HepG2 (cell line): ENCODE results near the gene NABP2. TPM values are rescaled to one million over a fixed set of nuclear protein-coding genes. Genes with fewer than 3 reads are reported as not detected.

Source experiments
- ATAC-seq: fragments of 200-7000 bp; cut with Tn5 transposase; 3 replicates; pipeline ENCODE4 v1.9.1; 2020; ENCODE audit warnings: mild to moderate bottlenecking, moderate library complexity
- BruUV-seq: library from RNA; stranded (reverse); fragments of 400-500 nt; replicated peaks from 2 replicates; lab custom pipeline; 2021; lab: Mats Ljungman, UMichigan
- CTCF ChIA-PET: fragments of 300-600 bp; formaldehyde crosslinking; extraction: SDS; loops from one replicate; lab custom pipeline; 2021; ENCODE audit warnings: low total read pairs, inconsistent platforms, low intra/inter-chr PET ratio; lab: Yijun Ruan, JAX
- POLR2A ChIA-PET: fragments of 350-600 bp; sonication (Branson Sonifier 250); formaldehyde crosslinking; loops from one replicate; lab custom pipeline; 2020; ENCODE audit warnings: antibody characterized with exemption, inconsistent platforms; lab: Yijun Ruan, JAX
- DNase-seq: peaks from one replicate; pipeline ENCODE4 v3.0.0-alpha.2; 2015; ENCODE audit warnings: low spot score
- FAIRE-seq: peaks from 3 replicates; lab custom pipeline; 2011; peaks lifted over from hg19 to GRCh38; lab: Jason Lieb, UNC
- H2AFZ ChIP-seq: one replicate; pipeline ENCODE4 v1.6.1; 2011; ENCODE audit warnings: low read length, inconsistent platforms
- H3K27ac ChIP-seq: fragments of 300-600 bp; 3 replicates; pipeline ENCODE4 v1.8.0; 2011; ENCODE audit warnings: mixed run types, mild to moderate bottlenecking, mixed read lengths, low read length, inconsistent platforms; ENCODE audit not compliant: insufficient read depth; ENCODE audit errors: extremely low read length
- H3K27me3 ChIP-seq, 2 experiments: fragments of 200-600 bp in 1 of 2; 2 replicates in 1 of 2; 3 replicates in 1 of 2; pipeline versions ENCODE4 v1.6.0 to v1.8.0; 2011; ENCODE audit warnings: low read length in 2 of 2, mild to moderate bottlenecking in 2 of 2, moderate library complexity in 2 of 2, inconsistent platforms in 1 of 2; ENCODE audit not compliant: insufficient read depth in 2 of 2, control insufficient read depth in 1 of 2
- H3K36me3 ChIP-seq, 2 experiments: fragments of 200-600 bp in 1 of 2; replicated peaks in 1 of 2; 2 replicates in 1 of 2; 3 replicates in 1 of 2; pipeline versions ENCODE4 v1.5.1 to v1.8.0; 2011; ENCODE audit warnings: low read length in 2 of 2, inconsistent platforms in 1 of 2; ENCODE audit not compliant: insufficient read depth in 2 of 2, control insufficient read depth in 1 of 2
- H3K4me1 ChIP-seq: 2 replicates; pipeline ENCODE4 v1.5.1; 2012; ENCODE audit warnings: low read length, inconsistent platforms; ENCODE audit not compliant: insufficient read depth
- H3K4me2 ChIP-seq: 2 replicates; pipeline ENCODE4 v1.6.0; 2011; ENCODE audit warnings: low read depth, low read length, inconsistent platforms
- H3K4me3 ChIP-seq, 3 experiments: fragments of 200-600 bp in 1 of 3; sonication (generic), shearing (Covaris generic) in 1 of 3; replicated peaks in 1 of 3; 2 replicates each; pipeline ENCODE4 v1.5.1; 2011 to 2016; ENCODE audit warnings: low read length in 3 of 3, inconsistent platforms in 2 of 3, low read depth in 2 of 3, mild to moderate bottlenecking in 2 of 3, control low read depth in 1 of 3, mixed read lengths in 1 of 3; ENCODE audit not compliant: insufficient read depth in 1 of 3
- H3K79me2 ChIP-seq: one replicate; pipeline ENCODE4 v1.6.1; 2011; ENCODE audit warnings: low read length, inconsistent platforms; ENCODE audit not compliant: insufficient read depth
- H3K9ac ChIP-seq: 2 replicates; pipeline ENCODE4 v1.6.0; 2011; ENCODE audit warnings: mild to moderate bottlenecking, low read depth, low read length, inconsistent platforms; ENCODE audit not compliant: insufficient read depth
- H3K9me3 ChIP-seq: 2 replicates; pipeline ENCODE4 v1.5.1; 2012; ENCODE audit warnings: mild to moderate bottlenecking, low read length
- H4K20me1 ChIP-seq: 2 replicates; pipeline ENCODE4 v1.6.0; 2011; ENCODE audit warnings: inconsistent platforms, mild to moderate bottlenecking, low read length, moderate library complexity; ENCODE audit not compliant: insufficient read depth
- E2F1 ChIP-seq: sonication (generic); formaldehyde crosslinking; IDR thresholded peaks from 2 replicates; pipeline ENCODE4 v1.5.0; 2020; ENCODE audit warnings: missing genetic modification reagents
- HNRNPH1 ChIP-seq: fragments of 200-400 bp; formaldehyde crosslinking; optimal IDR thresholded peaks from 2 replicates; pipeline ENCODE3; 2017; ENCODE audit warnings: mild to moderate bottlenecking, low read depth, low read length
- KDM6A ChIP-seq: IDR thresholded peaks from 2 replicates; pipeline ENCODE4 v1.6.1; 2016; ENCODE audit warnings: low read depth
- MAFG ChIP-seq: sonication (generic); formaldehyde crosslinking; IDR thresholded peaks from 2 replicates; pipeline ENCODE4 v1.5.1; 2020; ENCODE audit warnings: mild to moderate bottlenecking, missing genetic modification reagents
- MEIS2 ChIP-seq: sonication (generic); formaldehyde crosslinking; IDR thresholded peaks from 2 replicates; pipeline ENCODE4 v1.9.0; 2021; ENCODE audit warnings: mild to moderate bottlenecking, missing genetic modification reagents
- SOX5 ChIP-seq: IDR thresholded peaks from 2 replicates; pipeline ENCODE4 v1.6.1; 2016; ENCODE audit warnings: borderline replicate concordance
- SRSF1 ChIP-seq: fragments of 200-400 bp; formaldehyde crosslinking; optimal IDR thresholded peaks from 2 replicates; pipeline ENCODE3; 2017; ENCODE audit warnings: mild to moderate bottlenecking, low read depth, low read length, moderate library complexity
- TBP ChIP-seq: sonication (generic); formaldehyde crosslinking; IDR thresholded peaks from 2 replicates; pipeline ENCODE4 v1.5.0; 2020; ENCODE audit warnings: missing genetic modification reagents
- TBX3 ChIP-seq: fragments of 450-650 bp; IDR thresholded peaks from 2 replicates; pipeline ENCODE4 v1.6.1; 2017; ENCODE audit warnings: antibody characterized with exemption, mild to moderate bottlenecking, inconsistent platforms, borderline replicate concordance
- THYN1 ChIP-seq: sonication (generic); formaldehyde crosslinking; IDR thresholded peaks from 2 replicates; pipeline ENCODE4 v1.8.1; 2023; ENCODE audit warnings: low read depth, mild to moderate bottlenecking, moderate library complexity, missing genetic modification reagents, borderline replicate concordance
- YEATS4 ChIP-seq: sonication (generic); formaldehyde crosslinking; IDR thresholded peaks from 2 replicates; pipeline ENCODE4 v1.4.0; 2020; ENCODE audit warnings: missing genetic modification reagents, borderline replicate concordance
- ZBTB42 ChIP-seq: sonication (generic); formaldehyde crosslinking; IDR thresholded peaks from 2 replicates; pipeline ENCODE4 v1.5.0; 2020; ENCODE audit warnings: mild to moderate bottlenecking, missing genetic modification reagents
- ZC3H13 ChIP-seq: sonication (generic); formaldehyde crosslinking; IDR thresholded peaks from 2 replicates; pipeline ENCODE4 v1.8.1; 2023; ENCODE audit warnings: mild to moderate bottlenecking, missing genetic modification reagents, moderate library complexity
- ZFP82 ChIP-seq: sonication (generic); formaldehyde crosslinking; IDR thresholded peaks from 2 replicates; pipeline ENCODE4 v1.5.1; 2020; ENCODE audit warnings: mild to moderate bottlenecking, missing genetic modification reagents, borderline replicate concordance
- ZNF230 ChIP-seq: sonication (generic); formaldehyde crosslinking; IDR thresholded peaks from 2 replicates; pipeline ENCODE4 v1.4.0; 2020; ENCODE audit warnings: mild to moderate bottlenecking, missing genetic modification reagents
- ZNF446 ChIP-seq: sonication (generic); formaldehyde crosslinking; IDR thresholded peaks from 2 replicates; pipeline ENCODE4 v1.5.0; 2020; ENCODE audit warnings: mild to moderate bottlenecking, missing genetic modification reagents
- ZNF720 ChIP-seq: sonication (generic); formaldehyde crosslinking; IDR thresholded peaks from 2 replicates; pipeline ENCODE4 v1.4.0; 2020; ENCODE audit warnings: missing genetic modification reagents
- WGBS: methylation state at CpG from one replicate; pipeline ENCODE4 v1.1.6; 2017; ENCODE audit warnings: low lambda C conversion rate; 5-methylcytosine and 5-hydroxymethylcytosine counted together
- in situ Hi-C: cut with HindIII; loops from 2 replicates; pipeline ENCODE4 v1.10.0; 2017; ENCODE audit warnings: low pct_unique_long_range_greater_than_20kb; ENCODE audit not compliant: extremely low pct_ligation_motif_present
- intact Hi-C: fragments of 100-400 bp; cut with micrococcal nuclease; formaldehyde crosslinking; loops from one replicate; pipeline ENCODE4 v1.10.0; 2022; ENCODE audit not compliant: unreplicated experiment
- polyA plus RNA-seq, 8 experiments: library from polyadenylated mRNA; depleted of rRNA in 3 of 8; stranded (reverse) in 7 of 8; unstranded in 1 of 8; fragments of >200 nt; fragmentation: Illumina TruSeq in 4 of 8; extraction: Trizol in 4 of 8; gene quantifications; 2 replicates each; pipeline versions ENCODE4 v1.2.1 to v1.2.3, GENCODE V29; 2011 to 2016; ENCODE audit warnings: low read depth in 4 of 8, missing spikeins in 1 of 8, mixed read lengths in 1 of 8; ENCODE audit not compliant: insufficient read depth in 1 of 8
- total RNA-seq, 5 experiments: library from RNA; depleted of rRNA; stranded (reverse); fragments of >200 nt; fragmentation: Illumina TruSeq; extraction: Trizol; gene quantifications; 2 replicates each; pipeline ENCODE4 v1.2.3, GENCODE V29; 2016; ENCODE audit warnings: low read depth in 1 of 5
- TF ChIP-seq, protein P1 (sequence below): sonication (generic); formaldehyde crosslinking; IDR thresholded peaks from 2 replicates; pipeline ENCODE4 v1.5.1; 2020; ENCODE audit warnings: missing genetic modification reagents, mild to moderate bottlenecking, borderline replicate concordance
- TF ChIP-seq, protein P2 (sequence below): sonication (generic); formaldehyde crosslinking; IDR thresholded peaks from 2 replicates; pipeline ENCODE4 v1.4.0; 2020; ENCODE audit warnings: missing genetic modification reagents, borderline replicate concordance

Gene NABP2
- total and polyA plus RNA-seq, 2 of the 13 experiments (the other 11 are each of a cell fraction or from before 2014, with no cell fraction given), result 33.2 to 35.5 TPM

DNA sequence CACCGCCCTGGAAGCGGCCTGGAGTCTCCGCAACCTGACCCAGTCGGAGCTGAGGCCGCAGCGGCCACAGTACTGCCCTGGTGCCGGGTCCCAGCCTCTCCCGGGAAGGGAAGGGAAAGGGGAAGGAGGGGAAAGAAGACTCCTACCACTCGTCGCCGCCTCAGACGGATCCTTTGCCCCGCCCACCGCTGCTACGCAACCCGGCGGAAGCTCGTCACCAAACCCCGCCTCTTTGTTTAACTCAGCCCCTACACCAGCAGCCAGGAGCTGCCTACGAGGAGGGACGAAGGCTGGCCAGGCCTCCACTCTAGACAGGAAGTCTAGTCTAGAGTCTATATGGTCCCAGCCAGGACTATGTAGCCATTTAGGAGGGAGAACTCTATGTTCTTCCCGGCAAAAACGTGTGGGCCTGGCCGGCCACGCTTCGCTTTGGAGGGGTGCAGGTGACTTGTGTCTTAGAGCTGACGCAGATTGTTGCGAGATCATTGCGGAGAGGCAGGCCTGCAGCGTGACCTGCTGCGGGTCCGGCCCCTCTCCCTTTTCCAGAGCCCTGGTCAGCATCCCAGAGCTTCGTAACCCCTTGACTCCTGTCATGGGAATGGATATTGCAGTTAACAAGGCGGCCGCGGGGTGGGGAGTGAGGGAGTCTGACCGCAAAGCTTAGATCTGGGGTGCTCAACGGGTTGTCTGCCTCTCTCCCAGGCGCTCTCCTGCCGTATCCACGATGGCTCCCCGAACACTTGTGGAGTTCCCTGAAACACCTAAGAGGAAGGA is 2.2 kb upstream of the NABP2 start, which contains the start of gene RNF41:
Gene RNF41, minus strand, starts transcription at position 166 of the 774 bp plus-strand sequence. CDS start 7,875 bp downstream, outside the sequence.
- peak; percentile 89 for ATAC-seq
- FAIRE-seq, result peak; percentile 94
- no peaks in the 10 kb centered on the region for H3K9me3 ChIP-seq
- WGBS, result 1% methylated on average over 32 of the region's 42 CpGs
- H3K27ac ChIP-seq, result peak within 1 kb of the TSS; percentile 89
- H3K27me3 ChIP-seq, result no peaks in the 10 kb centered on the region; a peak in 1 of 5 replicates
- H3K4me2 ChIP-seq, result peak within 1 kb of the TSS; percentile 95
- H3K9ac ChIP-seq, result peak within 1 kb of the TSS; percentile 90
- H3K4me1 ChIP-seq, result peaks cover 37% of the 10 kb centered on the region
- H3K36me3 ChIP-seq, result no peaks in the 10 kb centered on the region; a peak in 2 of 5 replicates
- in situ Hi-C loops (loop anchor here (5.0 kb wide), 1 partner anchor 35 kb away; the partner anchor contains the start of gene ANKRD52), intact Hi-C loops (loop anchor here (2.0 to 5.0 kb wide), 3 partner anchors 15 to 103 kb away; partner anchors contain the start of genes ANKRD52 and ZC3H10)
- TSS peak; percentile 86 for BruUV-seq
- CTCF ChIA-PET, result interaction anchor here (0.7 to 1.1 kb wide), 3 partner anchors 10 to 95 kb away, joined by 3 read pairs; no protein-coding TSS in a partner anchor
- H3K4me3 ChIP-seq, result peak within 1 kb of the TSS; percentile 91 to 94 (median 91)
- POLR2A ChIA-PET, result interaction anchor here (0.5 to 3.8 kb wide), 43 partner anchors 10 to 1233 kb away, joined by 3 to 96 read pairs (median 5); partner anchors contain the start of genes ANKRD52, CNPY2, COQ10A and CS
- peaks cover 12% of the 10 kb centered on the region for H3K79me2 ChIP-seq
- H4K20me1 ChIP-seq, result no peaks in the 10 kb centered on the region
- no peak within 1 kb of the TSS for H2AFZ ChIP-seq
- peak; percentile 91 for DNase-seq
- TF ChIP-seq TBX3 (no peak), TBP (no peak), SOX5 (CRISPR knock-in tag) (peak; percentile 56; the same call in 1 of the 2 replicates), ZNF446 (CRISPR knock-in tag) (0 out of 2 replicates have a peak, but pooled peaks have one; percentile 33), YEATS4 (CRISPR knock-in tag) (peak; percentile 93), ZC3H13 (CRISPR knock-in tag) (no peak), HNRNPH1 (no peak), ZBTB42 (CRISPR knock-in tag) (no peak), ZNF720 (CRISPR knock-in tag) (no peak), MEIS2 (CRISPR knock-in tag) (no peak), SRSF1 (no peak), MAFG (CRISPR knock-in tag) (no peak), KDM6A (CRISPR knock-in tag) (no peak), THYN1 (no peak), ZFP82 (no peak), ZNF230 (CRISPR knock-in tag) (peak; percentile 89; the same call in 1 of the 2 replicates), E2F1 (peak; percentile 44; the same call in 1 of the 2 replicates)
- TF ChIP-seq, protein P1, sequence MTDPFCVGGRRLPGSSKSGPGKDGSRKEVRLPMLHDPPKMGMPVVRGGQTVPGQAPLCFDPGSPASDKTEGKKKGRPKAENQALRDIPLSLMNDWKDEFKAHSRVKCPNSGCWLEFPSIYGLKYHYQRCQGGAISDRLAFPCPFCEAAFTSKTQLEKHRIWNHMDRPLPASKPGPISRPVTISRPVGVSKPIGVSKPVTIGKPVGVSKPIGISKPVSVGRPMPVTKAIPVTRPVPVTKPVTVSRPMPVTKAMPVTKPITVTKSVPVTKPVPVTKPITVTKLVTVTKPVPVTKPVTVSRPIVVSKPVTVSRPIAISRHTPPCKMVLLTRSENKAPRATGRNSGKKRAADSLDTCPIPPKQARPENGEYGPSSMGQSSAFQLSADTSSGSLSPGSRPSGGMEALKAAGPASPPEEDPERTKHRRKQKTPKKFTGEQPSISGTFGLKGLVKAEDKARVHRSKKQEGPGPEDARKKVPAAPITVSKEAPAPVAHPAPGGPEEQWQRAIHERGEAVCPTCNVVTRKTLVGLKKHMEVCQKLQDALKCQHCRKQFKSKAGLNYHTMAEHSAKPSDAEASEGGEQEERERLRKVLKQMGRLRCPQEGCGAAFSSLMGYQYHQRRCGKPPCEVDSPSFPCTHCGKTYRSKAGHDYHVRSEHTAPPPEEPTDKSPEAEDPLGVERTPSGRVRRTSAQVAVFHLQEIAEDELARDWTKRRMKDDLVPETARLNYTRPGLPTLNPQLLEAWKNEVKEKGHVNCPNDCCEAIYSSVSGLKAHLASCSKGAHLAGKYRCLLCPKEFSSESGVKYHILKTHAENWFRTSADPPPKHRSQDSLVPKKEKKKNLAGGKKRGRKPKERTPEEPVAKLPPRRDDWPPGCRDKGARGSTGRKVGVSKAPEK (CRISPR knock-in tag), result no peak
- TF ChIP-seq, protein P2, sequence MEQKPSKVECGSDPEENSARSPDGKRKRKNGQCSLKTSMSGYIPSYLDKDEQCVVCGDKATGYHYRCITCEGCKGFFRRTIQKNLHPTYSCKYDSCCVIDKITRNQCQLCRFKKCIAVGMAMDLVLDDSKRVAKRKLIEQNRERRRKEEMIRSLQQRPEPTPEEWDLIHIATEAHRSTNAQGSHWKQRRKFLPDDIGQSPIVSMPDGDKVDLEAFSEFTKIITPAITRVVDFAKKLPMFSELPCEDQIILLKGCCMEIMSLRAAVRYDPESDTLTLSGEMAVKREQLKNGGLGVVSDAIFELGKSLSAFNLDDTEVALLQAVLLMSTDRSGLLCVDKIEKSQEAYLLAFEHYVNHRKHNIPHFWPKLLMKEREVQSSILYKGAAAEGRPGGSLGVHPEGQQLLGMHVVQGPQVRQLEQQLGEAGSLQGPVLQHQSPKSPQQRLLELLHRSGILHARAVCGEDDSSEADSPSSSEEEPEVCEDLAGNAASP (CRISPR knock-in tag), result no peak
